HG03159 (cell line): ENCODE measurements around the gene RAP2C.

Experiments used
- ATAC-seq: cut with Tn5 transposase; IDR thresholded peaks from one replicate; pipeline ENCODE4 v1.9.1; 2021; ENCODE audit warnings: mild to moderate bottlenecking, moderate library complexity; ENCODE audit not compliant: unreplicated experiment

RAP2C gene

GRCh38 chrX:132219343-132219768 lies at the start of gene RAP2C:
RAP2C (minus strand) TSS chrX:132219447; CDS start chrX:132217268, 2,179 bp downstream.
- peak; percentile 57 for ATAC-seq

DNA sequence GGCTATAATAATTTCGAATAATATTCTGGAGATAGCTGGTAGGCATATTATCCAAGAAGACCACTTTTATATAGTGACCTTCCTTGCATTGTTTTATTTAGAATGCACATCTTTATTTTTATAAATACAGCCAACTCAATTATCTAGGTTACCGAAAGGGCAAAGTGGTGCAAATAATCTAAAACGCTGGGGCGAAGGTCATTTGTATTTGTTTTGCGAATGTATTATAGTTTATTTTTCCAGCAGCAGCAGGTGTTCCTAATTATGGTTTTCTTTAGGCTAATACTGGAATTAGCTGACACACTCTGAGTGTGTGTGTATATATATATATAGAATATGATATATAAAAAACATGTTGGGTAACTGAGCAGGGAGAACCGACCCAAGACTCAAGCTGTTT lies 48.1 kb upstream of the RAP2C start:
- ATAC-seq, result no peak

- ATAC-seq, result no peak
Observed at GRCh38 chrX:132266583-132267355, 47.5 kb upstream of the RAP2C start.

DNA sequence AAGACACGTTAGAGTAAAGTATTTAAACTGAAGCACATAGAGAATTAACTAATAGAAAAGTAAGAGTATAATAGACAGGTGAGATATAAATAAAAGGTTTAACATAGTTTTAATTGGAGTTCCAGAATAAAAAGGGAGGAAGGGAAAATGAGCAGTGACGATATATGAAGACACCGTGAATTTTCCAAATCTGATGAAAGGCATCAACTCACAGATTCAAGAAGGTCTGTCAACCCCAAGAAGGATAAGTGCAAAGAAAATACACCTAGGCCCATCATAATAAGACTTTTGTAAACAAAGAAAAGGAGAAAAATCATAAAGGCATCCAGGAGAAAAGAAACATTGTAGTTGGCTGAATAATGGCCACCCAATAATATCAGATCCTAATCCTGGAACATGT lies 43.9 kb upstream of the RAP2C start:
- no peak for ATAC-seq

GRCh38 chrX:132258509-132258908 lies 39.3 kb upstream of the RAP2C start:
- ATAC-seq, result no peak

DNA sequence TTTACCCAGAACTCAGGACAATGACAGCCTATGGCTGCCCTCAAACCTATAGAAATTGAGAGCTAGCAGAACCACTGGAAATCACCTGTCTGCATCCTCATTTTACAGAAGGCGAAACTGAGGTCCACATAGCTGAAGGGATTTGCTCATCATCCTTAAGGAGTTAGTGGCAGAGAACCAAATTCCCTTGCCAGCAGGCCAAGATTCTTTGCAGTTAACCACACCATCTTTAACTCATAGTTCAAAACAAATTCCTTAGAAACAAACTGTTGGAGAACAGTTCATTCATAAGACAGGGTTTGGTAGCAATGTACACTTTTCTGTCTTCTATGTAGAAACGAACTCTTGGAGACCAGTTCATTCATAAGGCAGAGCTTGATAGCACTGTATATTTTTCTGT lies 37.9 kb upstream of the RAP2C start:
- no peak for ATAC-seq

GRCh38 chrX:132236121-132236520 lies 16.9 kb upstream of the RAP2C start:
- ATAC-seq, result no peak

DNA sequence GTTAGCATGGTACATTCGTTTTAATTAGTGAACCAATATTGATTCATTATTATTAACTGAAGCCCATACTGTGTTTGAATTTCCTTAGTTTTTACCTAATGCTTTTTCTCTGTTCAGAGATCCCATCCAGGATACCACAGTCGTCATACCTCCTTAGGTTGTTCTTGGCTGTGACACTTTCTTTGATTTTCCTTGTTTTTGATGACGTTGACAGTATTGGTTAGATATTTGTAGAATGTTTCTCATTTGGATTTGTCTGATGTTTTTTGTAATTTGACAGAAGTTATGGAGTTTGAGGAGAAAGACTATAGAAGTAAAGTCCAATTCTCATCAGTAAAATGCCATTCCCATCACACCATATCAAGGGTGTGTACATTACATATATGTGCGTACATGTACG lies 16.2 kb upstream of the RAP2C start:
- no peak for ATAC-seq

GRCh38 chrX:132231587-132231986 lies 12.3 kb upstream of the RAP2C start:
- no peak for ATAC-seq

DNA sequence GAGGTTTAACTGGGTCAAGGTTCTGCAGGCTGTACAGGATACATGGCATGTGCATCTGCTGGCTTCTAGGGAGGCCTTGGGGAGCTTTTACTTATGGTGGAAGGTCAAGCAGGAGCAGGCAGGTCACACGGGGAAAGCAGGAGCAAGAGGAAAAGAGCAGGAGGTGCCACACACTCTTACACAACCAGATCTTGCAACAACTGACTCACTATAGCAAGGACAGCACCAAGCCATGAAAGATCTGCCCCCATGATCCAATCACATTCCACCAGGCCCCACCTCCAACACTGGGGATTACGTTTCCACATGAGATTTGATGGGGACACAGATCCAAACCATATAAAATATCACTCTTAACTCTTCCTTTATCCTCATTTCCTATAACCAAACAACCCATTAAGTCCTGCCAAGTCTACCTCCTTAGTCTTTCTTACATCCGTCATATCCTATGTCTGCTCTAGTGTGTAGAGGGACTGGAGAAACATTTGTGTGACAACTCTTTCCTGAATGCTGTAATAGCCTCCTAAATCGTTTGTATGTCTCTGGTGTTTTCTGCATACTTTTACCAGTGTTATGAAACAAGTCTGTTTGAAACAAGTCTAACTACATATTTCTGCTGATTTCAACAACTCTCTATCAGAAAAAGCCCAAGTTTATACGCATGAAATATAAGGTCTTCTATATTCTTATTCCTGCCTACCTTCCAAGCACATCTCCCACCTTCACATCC lies 8.3 kb upstream of the RAP2C start:
- ATAC-seq, result no peak

GRCh38 chrX:132226169-132226568 lies 6.9 kb upstream of the RAP2C start:
- ATAC-seq, result no peak

DNA sequence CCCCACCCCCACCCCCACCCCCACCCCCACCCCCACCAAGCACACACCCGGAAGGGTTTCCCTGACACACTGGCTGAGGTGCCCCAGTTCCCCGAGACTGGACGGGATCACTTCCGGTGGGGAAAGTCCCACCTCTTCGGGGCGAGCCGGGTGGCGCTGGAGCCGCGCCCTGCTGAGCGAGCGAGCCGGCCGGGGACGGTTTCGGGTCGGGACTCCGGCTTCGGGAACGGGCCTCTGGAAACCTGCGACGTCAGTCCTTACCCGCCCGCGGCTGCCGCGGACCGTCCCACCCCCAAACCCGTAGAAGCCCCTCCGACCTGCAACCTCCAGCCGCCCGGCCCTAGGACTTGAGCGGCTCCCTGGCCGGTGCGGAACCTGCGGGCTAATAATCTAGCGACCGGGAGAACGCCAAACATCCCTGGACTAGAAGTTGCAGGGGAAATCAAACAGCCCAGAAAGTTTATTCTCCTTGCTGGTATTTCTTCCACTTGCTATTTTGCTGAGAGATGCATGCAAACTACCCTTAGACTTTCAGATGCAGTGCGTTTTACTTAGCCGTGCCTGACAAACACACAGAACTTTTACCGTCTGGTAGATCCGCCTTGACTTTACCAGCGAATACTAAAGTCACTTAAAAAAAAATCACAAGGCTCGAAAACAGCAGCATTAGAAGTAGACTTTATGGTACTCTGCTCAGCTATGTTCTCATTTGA lies 991 bp downstream of the RAP2C start:
- peak; percentile 52 for ATAC-seq

DNA sequence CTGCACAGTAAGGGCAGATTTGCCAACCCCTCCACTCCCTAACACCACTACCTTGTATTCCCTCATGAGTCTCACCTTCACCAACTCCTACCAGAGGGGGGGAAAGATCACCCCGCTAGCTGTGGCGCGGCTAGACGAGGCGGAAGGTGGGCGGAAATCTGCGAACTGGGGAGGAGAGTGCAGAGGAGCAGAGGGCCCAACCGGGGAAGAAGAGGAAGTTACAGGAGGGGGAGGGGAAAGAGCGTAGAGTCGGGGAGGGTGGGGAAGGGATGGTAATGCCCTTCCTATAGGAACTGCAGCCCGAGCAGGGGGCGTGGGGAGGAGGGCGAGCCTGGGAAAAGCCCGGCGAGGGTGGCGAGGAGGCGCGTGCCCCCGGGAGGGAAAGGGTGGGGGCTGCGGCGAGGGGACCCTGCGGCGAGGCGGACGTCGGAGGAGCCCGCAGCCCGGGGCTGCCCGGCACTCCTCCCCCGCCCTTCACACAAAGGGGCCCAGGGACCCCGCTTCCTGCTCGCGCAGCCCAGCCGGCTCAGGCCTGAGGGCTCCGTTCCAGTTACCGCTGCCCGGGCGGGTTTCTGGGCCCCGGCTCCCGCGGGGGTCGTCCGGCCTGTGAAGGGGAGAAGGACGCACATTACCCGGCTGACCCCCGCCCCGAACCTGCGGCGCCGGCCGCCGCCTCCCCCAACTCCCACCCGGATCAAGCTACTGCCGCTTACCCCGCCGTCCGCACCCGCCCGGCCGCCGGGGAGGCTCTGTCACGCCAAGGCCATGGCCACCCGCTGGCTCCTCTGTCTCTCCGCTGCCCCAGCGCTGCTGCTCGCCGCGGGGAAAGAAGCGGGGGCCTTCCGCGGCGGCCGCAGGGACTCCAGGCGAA lies 1.8 kb downstream of the RAP2C start:
- peak; percentile 66 for ATAC-seq

GRCh38 chrX:132216806-132217202 lies 2.4 kb downstream of the RAP2C start:
- ATAC-seq, result peak; percentile 20

DNA sequence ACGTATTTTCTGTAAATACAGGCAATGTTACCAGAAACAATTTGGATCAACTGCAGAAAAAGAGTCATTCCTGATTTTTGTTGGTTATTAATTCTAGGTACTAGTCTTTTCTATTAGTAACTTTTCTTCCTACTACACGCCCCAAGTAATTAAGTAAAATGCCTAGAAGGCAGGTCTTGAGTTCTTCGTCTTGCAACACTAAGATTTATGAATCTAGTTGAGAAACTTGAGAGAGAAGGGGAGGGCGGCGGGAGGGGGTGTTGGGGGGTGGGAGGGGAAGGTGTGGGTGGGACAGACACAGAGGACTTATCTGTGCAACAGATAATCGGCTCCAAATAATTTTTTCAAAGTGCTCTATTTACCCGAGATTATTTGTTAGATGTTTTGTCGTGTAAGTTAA lies 3.0 kb downstream of the RAP2C start:
- no peak for ATAC-seq

- no peak for ATAC-seq
Observed at GRCh38 chrX:132214518-132214917, 4.7 kb downstream of the RAP2C start.

DNA sequence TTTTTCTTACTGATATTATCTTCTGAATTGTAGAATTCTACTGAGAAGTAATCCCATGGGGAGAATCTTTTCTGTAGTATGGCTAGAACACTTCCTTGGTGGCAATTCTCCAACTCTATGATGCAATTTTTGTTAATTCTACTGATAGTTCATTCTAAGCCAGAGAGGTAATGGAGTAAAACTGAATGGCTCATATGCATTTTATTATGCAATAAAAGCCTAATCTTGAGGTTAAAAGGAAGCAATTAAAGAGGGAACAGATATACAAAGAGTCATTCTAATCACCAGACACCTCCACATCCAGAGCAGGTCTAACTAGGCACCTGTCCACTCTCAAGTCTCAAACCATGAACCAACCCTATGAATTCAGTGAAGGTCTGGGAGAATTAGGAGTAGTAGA lies 9.7 kb downstream of the RAP2C start:
- ATAC-seq, result no peak

- no peak for ATAC-seq
Observed at GRCh38 chrX:132208422-132208821, 10.8 kb downstream of the RAP2C start.

GRCh38 chrX:132207996-132208395 lies 11.3 kb downstream of the RAP2C start:
- ATAC-seq, result no peak

DNA sequence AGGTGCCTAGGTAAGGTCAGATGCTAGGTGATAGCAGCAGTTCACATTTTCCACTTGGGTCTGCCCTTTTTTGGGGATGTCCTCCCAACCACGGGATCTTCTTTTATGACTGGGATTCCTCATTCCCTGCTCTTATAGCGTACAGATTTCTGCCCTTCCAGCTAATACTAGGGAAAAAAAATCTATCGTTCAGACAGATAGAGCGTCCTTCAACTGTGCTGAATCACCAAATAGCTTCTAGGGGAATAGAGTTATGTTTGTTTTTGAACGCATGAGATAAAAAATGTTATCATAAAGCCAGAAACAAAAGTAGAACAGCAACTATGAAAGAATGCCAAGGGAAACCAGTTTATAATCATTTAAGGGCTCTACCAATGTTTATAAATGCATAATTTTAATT lies 13.0 kb downstream of the RAP2C start:
- no peak for ATAC-seq

DNA sequence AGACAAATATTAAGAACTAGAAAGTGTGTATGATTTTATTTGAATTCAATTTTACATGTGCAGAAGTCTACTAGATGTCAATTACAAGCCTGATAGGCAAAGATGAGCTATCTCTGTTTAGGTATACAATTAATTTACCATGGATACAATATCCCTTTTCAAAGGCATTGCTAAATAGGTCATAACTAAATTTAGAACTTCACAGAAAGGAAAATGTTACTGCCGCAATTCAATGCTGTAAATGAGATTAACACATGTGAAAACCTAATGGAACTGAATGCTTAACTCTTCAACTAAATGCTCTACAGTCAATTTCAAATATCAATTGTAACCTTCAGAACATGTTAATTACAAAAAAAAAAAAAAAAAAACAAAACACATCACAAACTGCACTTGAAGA lies 14.6 kb downstream of the RAP2C start:
- ATAC-seq, result no peak
